HEK293 (cell line): ENCODE results near the gene BCR.
A peak's percentile ranks its signal among the peaks of the same experiment; 100 is the strongest.

Source experiments
- SALL2 ChIP-seq: fragments of 450-650 bp; formaldehyde crosslinking; IDR thresholded peaks from 2 replicates; pipeline ENCODE4 v1.5.0; 2017; ENCODE audit warnings: missing biosample characterization, mild to moderate bottlenecking, missing genetic modification characterization, borderline replicate concordance
- SP7 ChIP-seq: fragments of 450-650 bp; formaldehyde crosslinking; IDR thresholded peaks from 2 replicates; pipeline ENCODE4 v1.5.1; 2016; ENCODE audit warnings: missing biosample characterization, missing genetic modification characterization
- TCF7L2 ChIP-seq: IDR thresholded peaks from 2 replicates; pipeline ENCODE4 v1.6.1; 2011; ENCODE audit warnings: low read depth, mild to moderate bottlenecking, inconsistent platforms, low read length, moderate library complexity, borderline replicate concordance
- ZFHX2 ChIP-seq: fragments of 450-650 bp; formaldehyde crosslinking; conservative IDR thresholded peaks from 2 replicates; pipeline ENCODE4 v1.5.1; 2016; ENCODE audit warnings: missing biosample characterization, missing genetic modification characterization
- ZNF121 ChIP-seq: fragments of 450-650 bp; formaldehyde crosslinking; IDR thresholded peaks from 2 replicates; pipeline ENCODE4 v1.5.1; 2016; ENCODE audit warnings: missing biosample characterization, missing genetic modification characterization
- ZNF155 ChIP-seq: fragments of 450-650 bp; formaldehyde crosslinking; IDR thresholded peaks from 2 replicates; pipeline ENCODE4 v1.5.1; 2016; ENCODE audit warnings: missing biosample characterization, missing genetic modification characterization
- ZNF366 ChIP-seq: fragments of 450-650 bp; formaldehyde crosslinking; conservative IDR thresholded peaks from 2 replicates; pipeline ENCODE4 v1.5.1; 2016; ENCODE audit warnings: missing biosample characterization, missing genetic modification characterization
- ZNF501 ChIP-seq: fragments of 450-650 bp; formaldehyde crosslinking; IDR thresholded peaks from 2 replicates; pipeline ENCODE4 v1.5.1; 2016; ENCODE audit warnings: missing biosample characterization, missing genetic modification characterization
- ZNF747 ChIP-seq: fragments of 450-650 bp; formaldehyde crosslinking; IDR thresholded peaks from 2 replicates; pipeline ENCODE4 v1.5.1; 2016; ENCODE audit warnings: missing biosample characterization, missing genetic modification characterization
- ZXDB ChIP-seq: fragments of 450-650 bp; formaldehyde crosslinking; IDR thresholded peaks from 2 replicates; pipeline ENCODE4 v1.5.1; 2016; ENCODE audit warnings: missing biosample characterization, missing genetic modification characterization
- TF ChIP-seq, protein P1 (sequence below): fragments of 450-650 bp; formaldehyde crosslinking; IDR thresholded peaks from 2 replicates; pipeline ENCODE4 v1.5.1; 2016; ENCODE audit warnings: missing biosample characterization, missing genetic modification characterization
- TF ChIP-seq, protein P2 (sequence below): fragments of 450-650 bp; formaldehyde crosslinking; IDR thresholded peaks from 2 replicates; pipeline ENCODE4 v1.5.1; 2017; ENCODE audit warnings: missing biosample characterization, missing genetic modification characterization
- TF ChIP-seq, protein P3 (sequence below): fragments of 450-650 bp; formaldehyde crosslinking; IDR thresholded peaks from 2 replicates; pipeline ENCODE4 v1.5.1; 2016; ENCODE audit warnings: missing biosample characterization, missing genetic modification characterization
- TF ChIP-seq, protein P4 (sequence below): fragments of 450-650 bp; formaldehyde crosslinking; IDR thresholded peaks from 2 replicates; pipeline ENCODE4 v1.5.1; 2016; ENCODE audit warnings: missing biosample characterization, missing genetic modification characterization
- TF ChIP-seq, protein P5 (sequence below): fragments of 450-650 bp; formaldehyde crosslinking; IDR thresholded peaks from 2 replicates; pipeline ENCODE4 v1.5.1; 2016; ENCODE audit warnings: missing biosample characterization, missing genetic modification characterization
- TF ChIP-seq, protein P6 (sequence below): fragments of 450-650 bp; formaldehyde crosslinking; optimal IDR thresholded peaks from 2 replicates; pipeline ENCODE3; 2016; ENCODE audit warnings: missing biosample characterization, mild to moderate bottlenecking, missing genetic modification characterization
- TF ChIP-seq, protein P7 (sequence below): fragments of 450-650 bp; formaldehyde crosslinking; IDR thresholded peaks from 2 replicates; pipeline ENCODE4 v1.5.1; 2017; ENCODE audit warnings: missing biosample characterization, missing genetic modification characterization
- TF ChIP-seq, protein P8 (sequence below): fragments of 450-650 bp; formaldehyde crosslinking; IDR thresholded peaks from 2 replicates; pipeline ENCODE4; 2016; ENCODE audit warnings: missing biosample characterization, missing genetic modification characterization

The BCR gene

DNA sequence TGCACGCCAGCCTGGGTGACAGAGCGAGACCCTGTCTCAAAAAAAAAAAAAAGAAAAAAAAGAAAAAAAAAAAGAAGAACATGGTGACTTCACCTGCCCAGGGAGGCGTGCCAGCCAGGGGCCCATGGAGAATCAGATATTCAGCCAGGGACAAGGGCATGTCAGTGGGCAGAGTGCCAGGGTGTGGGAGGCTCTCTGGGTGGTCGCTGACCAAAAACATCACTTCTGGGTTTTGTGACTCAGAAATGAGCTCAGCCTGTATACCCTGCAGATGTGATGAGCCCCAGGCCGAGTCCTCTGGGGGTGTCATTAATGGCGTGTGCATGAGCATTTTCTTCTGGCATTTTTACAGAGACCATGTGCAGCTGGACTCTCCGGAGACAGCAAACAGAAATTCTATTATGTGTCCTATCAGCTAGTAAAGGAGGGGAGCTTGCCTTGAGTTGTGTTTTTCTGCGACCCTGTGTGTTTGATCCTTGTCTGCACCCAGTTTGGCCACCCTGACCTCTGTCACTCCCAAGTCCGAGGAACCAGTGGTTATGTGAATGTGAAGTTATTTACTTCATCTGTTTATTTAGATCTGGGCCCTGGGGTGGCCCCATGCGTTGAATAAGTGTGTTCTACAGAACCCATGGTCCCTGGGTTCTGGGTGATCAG lies 53.6 kb downstream of the BCR start (continued):
- TF ChIP-seq, protein P1, sequence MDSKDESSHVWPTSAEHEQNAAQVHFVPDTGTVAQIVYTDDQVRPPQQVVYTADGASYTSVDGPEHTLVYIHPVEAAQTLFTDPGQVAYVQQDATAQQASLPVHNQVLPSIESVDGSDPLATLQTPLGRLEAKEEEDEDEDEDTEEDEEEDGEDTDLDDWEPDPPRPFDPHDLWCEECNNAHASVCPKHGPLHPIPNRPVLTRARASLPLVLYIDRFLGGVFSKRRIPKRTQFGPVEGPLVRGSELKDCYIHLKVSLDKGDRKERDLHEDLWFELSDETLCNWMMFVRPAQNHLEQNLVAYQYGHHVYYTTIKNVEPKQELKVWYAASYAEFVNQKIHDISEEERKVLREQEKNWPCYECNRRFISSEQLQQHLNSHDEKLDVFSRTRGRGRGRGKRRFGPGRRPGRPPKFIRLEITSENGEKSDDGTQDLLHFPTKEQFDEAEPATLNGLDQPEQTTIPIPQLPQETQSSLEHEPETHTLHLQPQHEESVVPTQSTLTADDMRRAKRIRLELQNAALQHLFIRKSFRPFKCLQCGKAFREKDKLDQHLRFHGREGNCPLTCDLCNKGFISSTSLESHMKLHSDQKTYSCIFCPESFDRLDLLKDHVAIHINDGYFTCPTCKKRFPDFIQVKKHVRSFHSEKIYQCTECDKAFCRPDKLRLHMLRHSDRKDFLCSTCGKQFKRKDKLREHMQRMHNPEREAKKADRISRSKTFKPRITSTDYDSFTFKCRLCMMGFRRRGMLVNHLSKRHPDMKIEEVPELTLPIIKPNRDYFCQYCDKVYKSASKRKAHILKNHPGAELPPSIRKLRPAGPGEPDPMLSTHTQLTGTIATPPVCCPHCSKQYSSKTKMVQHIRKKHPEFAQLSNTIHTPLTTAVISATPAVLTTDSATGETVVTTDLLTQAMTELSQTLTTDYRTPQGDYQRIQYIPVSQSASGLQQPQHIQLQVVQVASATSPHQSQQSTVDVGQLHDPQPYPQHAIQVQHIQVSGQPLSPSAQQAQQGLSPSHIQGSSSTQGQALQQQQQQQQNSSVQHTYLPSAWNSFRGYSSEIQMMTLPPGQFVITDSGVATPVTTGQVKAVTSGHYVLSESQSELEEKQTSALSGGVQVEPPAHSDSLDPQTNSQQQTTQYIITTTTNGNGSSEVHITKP, result no peak
- TF ChIP-seq, protein P2, sequence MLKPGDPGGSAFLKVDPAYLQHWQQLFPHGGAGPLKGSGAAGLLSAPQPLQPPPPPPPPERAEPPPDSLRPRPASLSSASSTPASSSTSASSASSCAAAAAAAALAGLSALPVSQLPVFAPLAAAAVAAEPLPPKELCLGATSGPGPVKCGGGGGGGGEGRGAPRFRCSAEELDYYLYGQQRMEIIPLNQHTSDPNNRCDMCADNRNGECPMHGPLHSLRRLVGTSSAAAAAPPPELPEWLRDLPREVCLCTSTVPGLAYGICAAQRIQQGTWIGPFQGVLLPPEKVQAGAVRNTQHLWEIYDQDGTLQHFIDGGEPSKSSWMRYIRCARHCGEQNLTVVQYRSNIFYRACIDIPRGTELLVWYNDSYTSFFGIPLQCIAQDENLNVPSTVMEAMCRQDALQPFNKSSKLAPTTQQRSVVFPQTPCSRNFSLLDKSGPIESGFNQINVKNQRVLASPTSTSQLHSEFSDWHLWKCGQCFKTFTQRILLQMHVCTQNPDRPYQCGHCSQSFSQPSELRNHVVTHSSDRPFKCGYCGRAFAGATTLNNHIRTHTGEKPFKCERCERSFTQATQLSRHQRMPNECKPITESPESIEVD (tag by site-specific recombination), result no peak
- TF ChIP-seq ZNF366 (tag by site-specific recombination) (no peak), SP7 (0 out of 2 replicates have a peak, but pooled peaks have one; percentile 27), ZXDB (tag by site-specific recombination) (no peak), TCF7L2 (no peak), ZNF747 (tag by site-specific recombination) (no peak), ZNF121 (tag by site-specific recombination) (no peak), ZNF155 (tag by site-specific recombination) (no peak), SALL2 (tag by site-specific recombination) (no peak), ZFHX2 (peak; percentile 80), ZNF501 (tag by site-specific recombination) (no peak)
- TF ChIP-seq, protein P3, sequence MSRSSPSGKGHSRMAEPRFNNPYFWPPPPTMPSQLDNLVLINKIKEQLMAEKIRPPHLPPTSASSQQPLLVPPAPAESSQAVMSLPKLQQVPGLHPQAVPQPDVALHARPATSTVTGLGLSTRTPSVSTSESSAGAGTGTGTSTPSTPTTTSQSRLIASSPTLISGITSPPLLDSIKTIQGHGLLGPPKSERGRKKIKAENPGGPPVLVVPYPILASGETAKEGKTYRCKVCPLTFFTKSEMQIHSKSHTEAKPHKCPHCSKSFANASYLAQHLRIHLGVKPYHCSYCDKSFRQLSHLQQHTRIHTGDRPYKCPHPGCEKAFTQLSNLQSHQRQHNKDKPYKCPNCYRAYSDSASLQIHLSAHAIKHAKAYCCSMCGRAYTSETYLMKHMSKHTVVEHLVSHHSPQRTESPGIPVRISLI (tag by site-specific recombination), result 0 out of 2 replicates have a peak, but pooled peaks have one; percentile 14
- TF ChIP-seq, protein P4, sequence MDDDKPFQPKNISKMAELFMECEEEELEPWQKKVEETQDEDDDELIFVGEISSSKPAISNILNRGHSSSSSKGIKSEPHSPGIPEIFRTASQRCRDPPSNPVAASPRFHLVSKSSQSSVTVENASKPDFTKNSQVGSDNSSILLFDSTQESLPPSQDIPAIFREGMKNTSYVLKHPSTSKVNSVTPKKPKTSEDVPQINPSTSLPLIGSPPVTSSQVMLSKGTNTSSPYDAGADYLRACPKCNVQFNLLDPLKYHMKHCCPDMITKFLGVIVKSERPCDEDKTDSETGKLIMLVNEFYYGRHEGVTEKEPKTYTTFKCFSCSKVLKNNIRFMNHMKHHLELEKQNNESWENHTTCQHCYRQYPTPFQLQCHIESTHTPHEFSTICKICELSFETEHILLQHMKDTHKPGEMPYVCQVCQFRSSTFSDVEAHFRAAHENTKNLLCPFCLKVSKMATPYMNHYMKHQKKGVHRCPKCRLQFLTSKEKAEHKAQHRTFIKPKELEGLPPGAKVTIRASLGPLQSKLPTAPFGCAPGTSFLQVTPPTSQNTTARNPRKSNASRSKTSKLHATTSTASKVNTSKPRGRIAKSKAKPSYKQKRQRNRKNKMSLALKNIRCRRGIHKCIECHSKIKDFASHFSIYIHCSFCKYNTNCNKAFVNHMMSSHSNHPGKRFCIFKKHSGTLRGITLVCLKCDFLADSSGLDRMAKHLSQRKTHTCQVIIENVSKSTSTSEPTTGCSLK (tag by site-specific recombination), result no peak
- TF ChIP-seq, protein P5, sequence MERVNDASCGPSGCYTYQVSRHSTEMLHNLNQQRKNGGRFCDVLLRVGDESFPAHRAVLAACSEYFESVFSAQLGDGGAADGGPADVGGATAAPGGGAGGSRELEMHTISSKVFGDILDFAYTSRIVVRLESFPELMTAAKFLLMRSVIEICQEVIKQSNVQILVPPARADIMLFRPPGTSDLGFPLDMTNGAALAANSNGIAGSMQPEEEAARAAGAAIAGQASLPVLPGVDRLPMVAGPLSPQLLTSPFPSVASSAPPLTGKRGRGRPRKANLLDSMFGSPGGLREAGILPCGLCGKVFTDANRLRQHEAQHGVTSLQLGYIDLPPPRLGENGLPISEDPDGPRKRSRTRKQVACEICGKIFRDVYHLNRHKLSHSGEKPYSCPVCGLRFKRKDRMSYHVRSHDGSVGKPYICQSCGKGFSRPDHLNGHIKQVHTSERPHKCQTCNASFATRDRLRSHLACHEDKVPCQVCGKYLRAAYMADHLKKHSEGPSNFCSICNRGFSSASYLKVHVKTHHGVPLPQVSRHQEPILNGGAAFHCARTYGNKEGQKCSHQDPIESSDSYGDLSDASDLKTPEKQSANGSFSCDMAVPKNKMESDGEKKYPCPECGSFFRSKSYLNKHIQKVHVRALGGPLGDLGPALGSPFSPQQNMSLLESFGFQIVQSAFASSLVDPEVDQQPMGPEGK (tag by site-specific recombination), result no peak
- TF ChIP-seq, protein P6, sequence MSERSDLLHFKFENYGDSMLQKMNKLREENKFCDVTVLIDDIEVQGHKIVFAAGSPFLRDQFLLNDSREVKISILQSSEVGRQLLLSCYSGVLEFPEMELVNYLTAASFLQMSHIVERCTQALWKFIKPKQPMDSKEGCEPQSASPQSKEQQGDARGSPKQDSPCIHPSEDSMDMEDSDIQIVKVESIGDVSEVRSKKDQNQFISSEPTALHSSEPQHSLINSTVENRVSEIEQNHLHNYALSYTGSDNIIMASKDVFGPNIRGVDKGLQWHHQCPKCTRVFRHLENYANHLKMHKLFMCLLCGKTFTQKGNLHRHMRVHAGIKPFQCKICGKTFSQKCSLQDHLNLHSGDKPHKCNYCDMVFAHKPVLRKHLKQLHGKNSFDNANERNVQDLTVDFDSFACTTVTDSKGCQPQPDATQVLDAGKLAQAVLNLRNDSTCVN, result no peak
- TF ChIP-seq, protein P7, sequence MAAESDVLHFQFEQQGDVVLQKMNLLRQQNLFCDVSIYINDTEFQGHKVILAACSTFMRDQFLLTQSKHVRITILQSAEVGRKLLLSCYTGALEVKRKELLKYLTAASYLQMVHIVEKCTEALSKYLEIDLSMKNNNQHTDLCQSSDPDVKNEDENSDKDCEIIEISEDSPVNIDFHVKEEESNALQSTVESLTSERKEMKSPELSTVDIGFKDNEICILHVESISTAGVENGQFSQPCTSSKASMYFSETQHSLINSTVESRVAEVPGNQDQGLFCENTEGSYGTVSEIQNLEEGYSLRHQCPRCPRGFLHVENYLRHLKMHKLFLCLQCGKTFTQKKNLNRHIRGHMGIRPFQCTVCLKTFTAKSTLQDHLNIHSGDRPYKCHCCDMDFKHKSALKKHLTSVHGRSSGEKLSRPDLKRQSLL (tag by site-specific recombination), result no peak
- TF ChIP-seq, protein P8, sequence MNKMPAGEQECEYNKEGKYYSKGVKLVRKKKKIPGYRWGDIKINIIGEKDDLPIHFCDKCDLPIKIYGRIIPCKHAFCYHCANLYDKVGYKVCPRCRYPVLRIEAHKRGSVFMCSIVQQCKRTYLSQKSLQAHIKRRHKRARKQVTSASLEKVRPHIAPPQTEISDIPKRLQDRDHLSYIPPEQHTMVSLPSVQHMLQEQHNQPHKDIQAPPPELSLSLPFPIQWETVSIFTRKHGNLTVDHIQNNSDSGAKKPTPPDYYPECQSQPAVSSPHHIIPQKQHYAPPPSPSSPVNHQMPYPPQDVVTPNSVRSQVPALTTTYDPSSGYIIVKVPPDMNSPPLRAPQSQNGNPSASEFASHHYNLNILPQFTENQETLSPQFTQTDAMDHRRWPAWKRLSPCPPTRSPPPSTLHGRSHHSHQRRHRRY (tag by site-specific recombination), result no peak
